Measurements from ENCODE around the gene GCH1. TPM values are rescaled to one million over a fixed set of nuclear protein-coding genes. Genes with fewer than 3 reads are reported as not detected.
"Not testable (repeated sequence)": the region's sequence is repeated elsewhere in the genome, so short reads cannot be mapped to it uniquely, and the experiment has no call there.

GCH1 gene
- total RNA-seq, 1 donor from 2014 or later: 35.4 TPM

DNA sequence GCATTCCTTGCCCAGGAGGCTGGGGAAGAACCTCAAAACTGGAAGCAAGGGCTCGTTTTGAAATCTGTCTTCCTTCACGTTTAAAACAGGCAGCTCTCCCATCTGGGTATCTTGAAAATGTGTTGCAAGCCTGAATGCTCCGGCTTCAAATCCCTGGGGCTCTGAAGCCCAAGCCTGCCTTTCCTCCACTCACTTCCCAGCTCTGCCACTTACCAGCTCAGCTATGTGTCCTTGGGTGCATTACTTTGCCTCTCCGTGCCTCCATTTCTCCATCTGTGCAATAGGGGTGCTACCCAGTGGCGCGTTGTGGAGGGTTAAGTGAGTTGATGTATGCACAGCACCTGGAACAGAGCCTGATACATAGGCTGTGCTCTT is 97.6 kb downstream of the GCH1 start:
- TF ChIP-seq, protein P1, sequence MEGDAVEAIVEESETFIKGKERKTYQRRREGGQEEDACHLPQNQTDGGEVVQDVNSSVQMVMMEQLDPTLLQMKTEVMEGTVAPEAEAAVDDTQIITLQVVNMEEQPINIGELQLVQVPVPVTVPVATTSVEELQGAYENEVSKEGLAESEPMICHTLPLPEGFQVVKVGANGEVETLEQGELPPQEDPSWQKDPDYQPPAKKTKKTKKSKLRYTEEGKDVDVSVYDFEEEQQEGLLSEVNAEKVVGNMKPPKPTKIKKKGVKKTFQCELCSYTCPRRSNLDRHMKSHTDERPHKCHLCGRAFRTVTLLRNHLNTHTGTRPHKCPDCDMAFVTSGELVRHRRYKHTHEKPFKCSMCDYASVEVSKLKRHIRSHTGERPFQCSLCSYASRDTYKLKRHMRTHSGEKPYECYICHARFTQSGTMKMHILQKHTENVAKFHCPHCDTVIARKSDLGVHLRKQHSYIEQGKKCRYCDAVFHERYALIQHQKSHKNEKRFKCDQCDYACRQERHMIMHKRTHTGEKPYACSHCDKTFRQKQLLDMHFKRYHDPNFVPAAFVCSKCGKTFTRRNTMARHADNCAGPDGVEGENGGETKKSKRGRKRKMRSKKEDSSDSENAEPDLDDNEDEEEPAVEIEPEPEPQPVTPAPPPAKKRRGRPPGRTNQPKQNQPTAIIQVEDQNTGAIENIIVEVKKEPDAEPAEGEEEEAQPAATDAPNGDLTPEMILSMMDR (IDR thresholded peaks at IDR 0.05; ENCODE audit: unreplicated experiment): no peak
- Mint-ChIP-seq H3K27ac (no peak overlapping the region), H3K27me3 (peaks cover 22% of the 10 kb centered on the region), H3K4me3 (ENCODE audit: low read depth) (no peak overlapping the region), H3K9me3 (ENCODE audit: low read depth) (peaks cover 7% of the 10 kb centered on the region), H3K4me1 (ENCODE audit: low read depth) (no peaks in the 10 kb centered on the region), H3K36me3 (ENCODE audit: insufficient read depth) (peaks cover 2% of the 10 kb centered on the region)
- DNase-seq (ENCODE audit: low spot score, unreplicated experiment): no peak

DNA sequence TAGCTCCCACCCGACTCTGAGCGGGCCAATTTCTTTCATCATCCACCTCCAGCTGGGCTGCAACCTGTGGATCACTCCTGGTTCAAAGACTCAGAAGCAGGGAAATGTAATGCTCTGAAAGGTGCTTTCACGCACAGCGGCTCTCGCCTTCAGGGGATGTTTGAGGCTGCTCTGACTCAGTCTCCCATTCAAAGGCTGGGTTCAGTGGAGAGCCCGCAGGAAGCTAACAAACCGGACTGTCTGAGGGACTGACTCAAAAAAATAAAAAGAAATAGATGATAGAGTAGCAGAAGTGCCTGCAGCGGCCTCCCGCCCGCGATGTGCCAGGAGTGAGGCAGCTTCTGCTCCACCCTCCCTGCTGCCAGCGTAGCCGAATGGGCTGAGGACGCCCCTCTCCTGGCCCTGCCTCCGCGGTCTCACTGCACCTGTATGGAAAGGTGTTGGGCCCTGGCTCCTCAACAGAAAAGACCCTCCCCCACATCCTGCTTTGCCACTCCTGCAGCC is 98.0 kb downstream of the GCH1 start:
- TF ChIP-seq, protein P1 (IDR thresholded peaks at IDR 0.05; ENCODE audit: unreplicated experiment): no peak
- no peak for DNase-seq (ENCODE audit: low spot score, unreplicated experiment)
- H3K4me1 Mint-ChIP-seq (ENCODE audit: low read depth): no peaks in the 10 kb centered on the region
- H3K27ac Mint-ChIP-seq: no peak overlapping the region
- peaks cover 7% of the 10 kb centered on the region for H3K9me3 Mint-ChIP-seq (ENCODE audit: low read depth)
- H3K27me3 Mint-ChIP-seq: peaks cover 22% of the 10 kb centered on the region
- no peak overlapping the region for H3K4me3 Mint-ChIP-seq (ENCODE audit: low read depth)
- peaks cover 2% of the 10 kb centered on the region for H3K36me3 Mint-ChIP-seq (ENCODE audit: insufficient read depth)

GRCh38 chr14:54803926-54804537 is 98.6 kb downstream of the GCH1 start:
- no peak overlapping the region for H3K4me3 Mint-ChIP-seq (ENCODE audit: low read depth)
- no peak overlapping the region for H3K27ac Mint-ChIP-seq
- peaks cover 2% of the 10 kb centered on the region for H3K36me3 Mint-ChIP-seq (ENCODE audit: insufficient read depth)
- H3K27me3 Mint-ChIP-seq: peaks cover 22% of the 10 kb centered on the region
- DNase-seq (ENCODE audit: low spot score, unreplicated experiment): no peak
- TF ChIP-seq, protein P1 (IDR thresholded peaks at IDR 0.05; ENCODE audit: unreplicated experiment): no peak
- no peaks in the 10 kb centered on the region for H3K4me1 Mint-ChIP-seq (ENCODE audit: low read depth)
- peaks cover 7% of the 10 kb centered on the region for H3K9me3 Mint-ChIP-seq (ENCODE audit: low read depth)

DNA sequence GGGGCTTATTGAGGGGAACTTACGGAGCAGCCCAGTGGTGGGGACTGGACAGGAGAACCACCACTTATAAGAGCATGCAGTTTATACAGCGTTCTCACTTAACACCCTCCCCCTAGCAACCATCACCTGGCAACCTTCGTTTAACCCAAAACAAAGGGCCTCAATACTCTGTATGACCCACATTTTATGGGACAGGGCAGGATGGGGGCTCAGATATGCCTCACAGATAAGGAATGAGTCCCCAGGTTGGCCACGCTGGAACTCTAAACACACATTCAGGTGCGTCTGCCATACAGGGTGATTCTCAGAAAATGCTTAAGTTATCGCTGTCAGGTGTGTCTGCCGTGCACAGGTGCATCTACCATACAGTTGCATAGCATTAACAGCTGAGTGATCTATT is 99.2 kb downstream of the GCH1 start:
- Mint-ChIP-seq H3K4me3 (ENCODE audit: low read depth) (no peak overlapping the region), H3K4me1 (ENCODE audit: low read depth) (no peaks in the 10 kb centered on the region), H3K36me3 (ENCODE audit: insufficient read depth) (peaks cover 2% of the 10 kb centered on the region), H3K27ac (no peak overlapping the region), H3K9me3 (ENCODE audit: low read depth) (peaks cover 7% of the 10 kb centered on the region), H3K27me3 (peaks cover 22% of the 10 kb centered on the region)
- DNase-seq (ENCODE audit: low spot score, unreplicated experiment): no peak
- TF ChIP-seq, protein P1 (IDR thresholded peaks at IDR 0.05; ENCODE audit: unreplicated experiment): no peak

DNA sequence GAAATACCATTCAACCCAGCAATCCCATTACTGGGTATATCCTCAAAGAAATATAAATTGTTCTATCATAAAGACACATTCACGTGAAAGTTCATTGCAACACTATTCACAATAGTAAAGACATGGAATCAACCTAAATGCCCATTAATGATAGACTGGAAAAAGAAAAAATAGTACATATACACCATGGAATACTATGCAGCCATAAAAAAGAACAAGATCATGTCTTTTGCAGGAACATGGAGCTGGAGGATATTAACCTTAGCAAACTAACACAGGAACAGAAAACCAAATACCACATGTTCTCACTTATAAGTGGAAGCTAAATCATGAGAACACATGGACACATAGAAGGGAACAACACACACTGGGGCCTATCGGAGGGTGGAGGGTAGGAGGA is 101.1 kb downstream of the GCH1 start:
- peaks cover 22% of the 10 kb centered on the region for H3K27me3 Mint-ChIP-seq
- not testable (repeated sequence) for H3K27ac Mint-ChIP-seq

DNA sequence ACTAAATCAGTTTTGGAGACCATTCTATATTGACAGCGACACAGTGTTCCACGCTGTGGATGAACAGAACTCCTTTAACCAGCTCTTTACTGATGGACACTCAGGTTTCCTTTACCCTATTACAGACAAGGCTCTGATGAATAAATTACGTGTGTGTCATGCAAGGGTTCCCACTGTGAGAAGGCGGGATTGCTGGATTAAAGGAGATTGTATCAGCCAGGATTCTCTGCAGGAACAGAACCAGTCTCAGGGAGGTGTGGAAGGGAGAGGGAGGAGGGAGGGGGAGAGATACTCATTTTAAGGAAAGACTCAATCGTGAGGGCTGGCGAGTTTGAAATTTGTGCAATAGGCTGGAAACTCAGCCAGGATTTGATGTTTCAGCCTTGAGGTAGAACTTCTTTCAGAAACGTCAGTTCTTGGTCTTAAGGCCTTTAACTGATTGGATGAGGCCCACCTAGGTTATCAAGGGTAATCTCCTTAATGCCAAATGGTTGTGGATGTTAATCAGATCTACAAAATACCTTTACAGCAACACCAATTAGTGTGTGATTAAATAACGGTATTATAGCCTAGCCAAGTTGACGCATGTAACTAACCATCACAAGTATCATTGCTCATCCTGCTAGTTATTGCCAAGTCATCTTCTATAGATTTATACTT is 104.0 kb downstream of the GCH1 start:
- Mint-ChIP-seq H3K9me3 (ENCODE audit: low read depth) (peaks cover 7% of the 10 kb centered on the region), H3K27ac (no peak overlapping the region), H3K27me3 (no peaks in the 10 kb centered on the region), H3K4me1 (ENCODE audit: low read depth) (no peaks in the 10 kb centered on the region), H3K36me3 (ENCODE audit: insufficient read depth) (peaks cover 2% of the 10 kb centered on the region), H3K4me3 (ENCODE audit: low read depth) (no peak overlapping the region)
- DNase-seq (ENCODE audit: low spot score, unreplicated experiment): no peak
- TF ChIP-seq, protein P1 (IDR thresholded peaks at IDR 0.05; ENCODE audit: unreplicated experiment): no peak

More for the DNA sequence above, 101.1 kb downstream of the GCH1 start:
- DNase-seq (ENCODE audit: low spot score, unreplicated experiment); H3K4me3 Mint-ChIP-seq (ENCODE audit: low read depth); H3K9me3 Mint-ChIP-seq (ENCODE audit: low read depth); H3K4me1 Mint-ChIP-seq (ENCODE audit: low read depth); H3K36me3 Mint-ChIP-seq (ENCODE audit: insufficient read depth): not testable (repeated sequence)
